OCI-LY3 (cell line): ENCODE data around the gene GNAZ.

Experiments used
- H2AFZ ChIP-seq: fragments of 200-600, 300-600 bp; shearing (Covaris generic); 2 replicates; pipeline ENCODE4 v1.6.0; 2014; ENCODE audit warnings: antibody characterized with exemption, low read depth, low read length
- H3K27ac ChIP-seq: fragments of 200-600, 300-600 bp; sonication (generic); 2 replicates; pipeline ENCODE4 v1.5.1; 2014; ENCODE audit warnings: mild to moderate bottlenecking, low read length, moderate library complexity, mixed read lengths
- H3K27me3 ChIP-seq: fragments of 200-600, 300-600 bp; sonication (generic); 2 replicates; pipeline ENCODE4 v1.6.1; 2014; ENCODE audit warnings: low read depth, low read length, mixed read lengths
- H3K36me3 ChIP-seq: fragments of 200-600, 300-600 bp; sonication (generic); replicated peaks from 2 replicates; pipeline ENCODE3; 2014; ENCODE audit warnings: low read depth, low read length, mixed read lengths
- H3K4me1 ChIP-seq: fragments of 300-600, 200-600 bp; sonication (generic); 2 replicates; pipeline ENCODE4 v1.6.1; 2014; ENCODE audit warnings: low read length, mixed read lengths
- H3K4me2 ChIP-seq: fragments of 200-600, 300-600 bp; sonication (generic); 2 replicates; pipeline ENCODE4 v1.6.1; 2014; ENCODE audit warnings: low read length, mixed read lengths
- H3K4me3 ChIP-seq: fragments of 300-600, 200-600 bp; sonication (generic); 2 replicates; pipeline ENCODE4 v1.5.1; 2014; ENCODE audit warnings: antibody characterized with exemption, mild to moderate bottlenecking, low read length, moderate library complexity
- H3K79me2 ChIP-seq: fragments of 300-600, 200-600 bp; shearing (Covaris generic); 2 replicates; pipeline ENCODE4 v1.6.1; 2014; ENCODE audit warnings: mild to moderate bottlenecking, low read length, mixed read lengths
- H3K9ac ChIP-seq: fragments of 300-600, 200-600 bp; shearing (Covaris generic); 2 replicates; pipeline ENCODE4 v1.6.0; 2014; ENCODE audit warnings: mild to moderate bottlenecking, low read length, moderate library complexity
- H3K9me3 ChIP-seq: fragments of 200-600, 300-600 bp; shearing (Covaris generic); 2 replicates; pipeline ENCODE4 v1.6.1; 2014; ENCODE audit warnings: low read length, mixed read lengths; ENCODE audit not compliant: insufficient read depth
- H4K20me1 ChIP-seq: fragments of 200-600, 300-600 bp; sonication (generic); 2 replicates; pipeline ENCODE4 v1.6.1; 2016; ENCODE audit warnings: low read length, mixed read lengths; ENCODE audit not compliant: insufficient read depth
- EZH2phosphoT487 ChIP-seq: fragments of 200-600 bp; shearing (Covaris generic); IDR thresholded peaks from 2 replicates; pipeline ENCODE4 v1.6.1; 2018; ENCODE audit warnings: antibody characterized with exemption, mixed run types, low read depth
- TF ChIP-seq, protein P1 (sequence below): fragments of 200-600, 300-600 bp; sonication (generic); IDR thresholded peaks from 2 replicates; pipeline ENCODE4 v1.5.1; 2014; ENCODE audit warnings: antibody characterized with exemption, low read length, low read depth

GNAZ gene

DNA sequence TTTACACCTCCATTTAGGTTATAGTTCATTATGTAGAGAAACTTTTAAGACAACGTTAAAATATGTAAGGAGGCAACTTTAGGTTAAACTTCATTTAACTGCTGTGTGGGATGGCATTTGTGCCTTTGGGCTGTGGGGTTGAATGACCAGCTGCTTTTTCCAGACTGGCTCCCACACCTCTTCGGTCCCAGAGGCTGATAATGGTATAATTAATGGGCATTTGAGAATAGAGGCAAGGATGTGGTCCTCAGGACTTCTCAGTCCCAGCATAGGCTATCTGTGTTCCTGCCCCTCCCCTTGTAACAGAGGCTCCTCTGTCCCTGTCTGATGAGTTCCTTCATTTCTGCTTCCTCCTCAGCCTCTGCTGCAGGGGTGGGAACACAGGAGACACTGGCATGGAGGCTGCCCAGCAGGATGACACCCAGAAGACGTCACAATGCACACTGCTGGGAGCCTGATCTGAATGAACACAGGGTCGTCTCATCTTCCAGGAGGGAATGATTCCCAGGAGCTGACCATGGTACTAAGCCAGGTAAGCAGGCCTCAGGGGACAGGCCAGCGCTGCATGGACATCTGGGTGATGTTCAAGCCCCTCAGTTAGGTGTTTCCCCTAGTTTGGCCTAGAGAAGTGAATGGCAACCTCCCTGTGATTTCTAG is 17.1 kb upstream of the GNAZ start:
- Histone ChIP-seq H2AFZ (no peak overlapping the region), H3K79me2 (no peaks in the 10 kb centered on the region), H3K36me3 (peaks cover 14% of the 10 kb centered on the region), H3K4me2 (no peak overlapping the region), H4K20me1 (no peaks in the 10 kb centered on the region), H3K9me3 (peaks cover 14% of the 10 kb centered on the region), H3K27me3 (no peaks in the 10 kb centered on the region), H3K4me1 (peaks cover 61% of the 10 kb centered on the region), H3K9ac (no peak overlapping the region), H3K27ac (no peak overlapping the region), H3K4me3 (no peak overlapping the region)
- TF ChIP-seq, protein P1, sequence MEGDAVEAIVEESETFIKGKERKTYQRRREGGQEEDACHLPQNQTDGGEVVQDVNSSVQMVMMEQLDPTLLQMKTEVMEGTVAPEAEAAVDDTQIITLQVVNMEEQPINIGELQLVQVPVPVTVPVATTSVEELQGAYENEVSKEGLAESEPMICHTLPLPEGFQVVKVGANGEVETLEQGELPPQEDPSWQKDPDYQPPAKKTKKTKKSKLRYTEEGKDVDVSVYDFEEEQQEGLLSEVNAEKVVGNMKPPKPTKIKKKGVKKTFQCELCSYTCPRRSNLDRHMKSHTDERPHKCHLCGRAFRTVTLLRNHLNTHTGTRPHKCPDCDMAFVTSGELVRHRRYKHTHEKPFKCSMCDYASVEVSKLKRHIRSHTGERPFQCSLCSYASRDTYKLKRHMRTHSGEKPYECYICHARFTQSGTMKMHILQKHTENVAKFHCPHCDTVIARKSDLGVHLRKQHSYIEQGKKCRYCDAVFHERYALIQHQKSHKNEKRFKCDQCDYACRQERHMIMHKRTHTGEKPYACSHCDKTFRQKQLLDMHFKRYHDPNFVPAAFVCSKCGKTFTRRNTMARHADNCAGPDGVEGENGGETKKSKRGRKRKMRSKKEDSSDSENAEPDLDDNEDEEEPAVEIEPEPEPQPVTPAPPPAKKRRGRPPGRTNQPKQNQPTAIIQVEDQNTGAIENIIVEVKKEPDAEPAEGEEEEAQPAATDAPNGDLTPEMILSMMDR: no peak
- no peak for TF ChIP-seq EZH2phosphoT487

DNA sequence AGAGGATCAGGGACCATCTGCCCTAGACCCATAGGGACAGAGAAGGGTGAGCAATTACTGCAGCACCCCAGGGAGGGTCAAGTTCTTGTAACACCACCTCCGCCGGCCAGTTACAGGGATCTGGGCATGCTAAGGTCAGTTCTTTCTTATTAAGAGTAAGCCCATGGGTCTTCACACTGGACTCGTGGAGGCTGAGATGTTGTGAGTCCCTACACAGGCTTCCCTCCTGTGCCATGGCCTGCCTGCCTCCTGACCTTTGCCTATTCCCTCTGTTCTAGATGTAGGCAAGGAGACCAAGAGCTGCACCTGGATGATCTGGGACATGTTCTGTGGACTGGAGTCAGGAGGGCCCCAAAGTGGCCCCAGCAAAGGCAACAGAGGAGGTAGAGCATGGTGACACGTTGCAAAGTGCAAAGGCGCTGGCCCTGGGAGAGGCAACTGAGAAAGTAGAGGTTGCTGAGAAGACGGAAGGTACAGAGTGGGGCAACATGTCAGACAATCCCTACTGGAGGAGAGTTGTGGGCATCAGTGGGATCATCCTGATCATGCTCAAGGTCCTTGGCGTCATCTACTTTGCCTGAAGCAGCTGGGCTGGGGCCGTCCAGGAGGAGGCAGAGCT is 16.3 kb upstream of the GNAZ start:
- peaks cover 69% of the 10 kb centered on the region for H3K4me1 ChIP-seq
- no peak overlapping the region for H2AFZ ChIP-seq
- peak overlapping the region; percentile 77 for H3K27ac ChIP-seq
- H3K27me3 ChIP-seq: no peaks in the 10 kb centered on the region
- H3K4me3 ChIP-seq: peak overlapping the region; percentile 64
- H3K36me3 ChIP-seq: peaks cover 14% of the 10 kb centered on the region
- no peaks in the 10 kb centered on the region for H3K79me2 ChIP-seq
- H3K4me2 ChIP-seq: peak overlapping the region; percentile 91
- TF ChIP-seq, protein P1: no peak; the same call in 1 of the 2 replicates
- TF ChIP-seq EZH2phosphoT487: no peak
- peaks cover 14% of the 10 kb centered on the region for H3K9me3 ChIP-seq
- H4K20me1 ChIP-seq: no peaks in the 10 kb centered on the region
- H3K9ac ChIP-seq: peak overlapping the region; percentile 2; the same call in 1 of the 2 replicates

DNA sequence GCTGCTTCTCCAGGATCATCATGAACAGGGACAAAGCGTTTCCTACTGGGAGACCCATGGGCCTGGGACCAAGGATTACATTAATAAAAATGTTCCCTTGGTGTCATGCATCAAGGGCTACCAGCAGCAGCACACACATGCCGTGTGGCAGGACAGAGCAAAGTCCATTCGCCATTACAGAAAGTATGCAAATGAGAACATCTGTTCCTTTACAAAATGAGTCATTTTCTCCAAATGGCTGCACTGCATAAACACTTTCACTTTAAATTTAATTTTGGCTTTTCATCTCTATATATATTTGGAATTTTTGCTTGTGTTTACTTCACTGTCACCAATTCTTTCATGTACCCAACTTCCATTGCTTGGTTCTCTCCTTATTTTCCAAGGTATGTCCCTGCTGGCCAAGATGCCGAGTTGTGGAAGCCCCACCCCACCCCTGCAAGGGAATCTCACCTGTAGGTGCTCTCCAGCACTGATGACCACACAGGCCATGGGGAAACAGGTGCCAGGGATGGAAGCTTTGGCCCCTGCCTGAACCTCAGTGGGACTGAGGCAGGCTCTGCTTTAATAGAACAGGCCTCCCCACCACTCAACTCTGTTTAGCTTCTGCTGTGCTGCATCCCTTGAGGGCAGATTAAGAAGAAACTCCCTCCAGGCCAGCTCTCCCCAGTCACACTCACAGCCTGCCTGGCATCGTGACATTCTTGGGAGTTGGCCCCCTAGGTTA is 15.6 kb upstream of the GNAZ start:
- H3K36me3 ChIP-seq: peaks cover 14% of the 10 kb centered on the region
- no peaks in the 10 kb centered on the region for H3K79me2 ChIP-seq
- H3K9ac ChIP-seq: peak overlapping the region; percentile 60
- no peaks in the 10 kb centered on the region for H3K27me3 ChIP-seq
- peak overlapping the region; percentile 77 for H3K27ac ChIP-seq
- no peaks in the 10 kb centered on the region for H4K20me1 ChIP-seq
- peak overlapping the region; percentile 64 for H3K4me3 ChIP-seq
- TF ChIP-seq EZH2phosphoT487: no peak
- TF ChIP-seq, protein P1: no peak
- H3K4me1 ChIP-seq: peaks cover 76% of the 10 kb centered on the region
- peak overlapping the region; percentile 26; the same call in 1 of the 2 replicates for H2AFZ ChIP-seq
- H3K9me3 ChIP-seq: peaks cover 14% of the 10 kb centered on the region
- H3K4me2 ChIP-seq: peak overlapping the region; percentile 91
